MM.1S (cell line): ENCODE measurements around the gene CISD3.

Source experiments
- DNase-seq: peaks from one replicate; pipeline ENCODE4 v3.0.0-alpha.2; 2015
- H2AFZ ChIP-seq: fragments of 300-600 bp; sonication (generic); 2 replicates; pipeline ENCODE4 v1.6.0; 2016; ENCODE audit warnings: antibody characterized with exemption, low read length
- H3F3A ChIP-seq: fragments of 300-600 bp; sonication (generic); 2 replicates; pipeline ENCODE4 v1.6.1; 2016; ENCODE audit warnings: mild to moderate bottlenecking, antibody characterized with exemption, low read length, moderate library complexity, mixed read lengths; ENCODE audit not compliant: insufficient read depth
- H3K27ac ChIP-seq: fragments of 300-600 bp; sonication (generic); 2 replicates; pipeline ENCODE4 v1.5.1; 2016; ENCODE audit warnings: mild to moderate bottlenecking, low read length
- H3K27me3 ChIP-seq: fragments of 300-600 bp; sonication (generic); replicated peaks from 2 replicates; pipeline ENCODE4 v1.6.0; 2016; ENCODE audit warnings: low read length; ENCODE audit not compliant: insufficient read depth
- H3K36me3 ChIP-seq: fragments of 300-600 bp; sonication (generic); replicated peaks from 2 replicates; pipeline ENCODE4 v1.6.1; 2016; ENCODE audit warnings: mild to moderate bottlenecking, low read length, mixed read lengths; ENCODE audit not compliant: insufficient read depth
- H3K4me1 ChIP-seq: fragments of 300-600 bp; sonication (generic); 2 replicates; pipeline ENCODE4 v1.6.1; 2016; ENCODE audit warnings: low read length, mixed read lengths
- H3K4me2 ChIP-seq: fragments of 300-600 bp; sonication (generic); 2 replicates; pipeline ENCODE4 v1.6.0; 2016; ENCODE audit warnings: low read depth, low read length
- H3K4me3 ChIP-seq: fragments of 300-600 bp; sonication (generic); 2 replicates; pipeline ENCODE4 v1.5.1; 2016; ENCODE audit warnings: low read length, mixed read lengths
- H3K79me2 ChIP-seq: fragments of 300-600 bp; sonication (generic); 2 replicates; pipeline ENCODE4 v1.6.1; 2016; ENCODE audit warnings: mixed run types, low read length, mixed read lengths
- H3K9ac ChIP-seq: fragments of 300-600 bp; sonication (generic); 2 replicates; pipeline ENCODE4 v1.6.1; 2016; ENCODE audit warnings: low read length, mixed read lengths
- H3K9me2 ChIP-seq: fragments of 300-600 bp; sonication (generic); replicated peaks from 2 replicates; pipeline ENCODE4 v1.6.1; 2016; ENCODE audit warnings: mild to moderate bottlenecking, low read length, mixed read lengths; ENCODE audit not compliant: insufficient read depth
- H3K9me3 ChIP-seq: fragments of 300-600 bp; sonication (generic); replicated peaks from 2 replicates; pipeline ENCODE4 v1.6.1; 2016; ENCODE audit warnings: mild to moderate bottlenecking, low read length, mixed read lengths; ENCODE audit not compliant: insufficient read depth
- H4K20me1 ChIP-seq: fragments of 300-600 bp; sonication (generic); 2 replicates; pipeline ENCODE4 v1.6.1; 2016; ENCODE audit warnings: mild to moderate bottlenecking, low read length, moderate library complexity, mixed read lengths; ENCODE audit not compliant: insufficient read depth
- EZH2 ChIP-seq: fragments of 300-600 bp; sonication (generic); optimal IDR thresholded peaks from 2 replicates; pipeline ENCODE3; 2017; ENCODE audit warnings: low read depth, mild to moderate bottlenecking, antibody characterized with exemption, low read length, mixed read lengths
- EZH2phosphoT487 ChIP-seq: fragments of 300-600 bp; sonication (generic); IDR thresholded peaks from 2 replicates; pipeline ENCODE4 v1.6.1; 2018; ENCODE audit warnings: antibody characterized with exemption, low read length
- TF ChIP-seq, protein P1 (sequence below): fragments of 300-600 bp; sonication (generic); IDR thresholded peaks from 2 replicates; pipeline ENCODE4 v1.5.1; 2016; ENCODE audit warnings: antibody characterized with exemption, low read length, mixed read lengths

The CISD3 gene

DNA sequence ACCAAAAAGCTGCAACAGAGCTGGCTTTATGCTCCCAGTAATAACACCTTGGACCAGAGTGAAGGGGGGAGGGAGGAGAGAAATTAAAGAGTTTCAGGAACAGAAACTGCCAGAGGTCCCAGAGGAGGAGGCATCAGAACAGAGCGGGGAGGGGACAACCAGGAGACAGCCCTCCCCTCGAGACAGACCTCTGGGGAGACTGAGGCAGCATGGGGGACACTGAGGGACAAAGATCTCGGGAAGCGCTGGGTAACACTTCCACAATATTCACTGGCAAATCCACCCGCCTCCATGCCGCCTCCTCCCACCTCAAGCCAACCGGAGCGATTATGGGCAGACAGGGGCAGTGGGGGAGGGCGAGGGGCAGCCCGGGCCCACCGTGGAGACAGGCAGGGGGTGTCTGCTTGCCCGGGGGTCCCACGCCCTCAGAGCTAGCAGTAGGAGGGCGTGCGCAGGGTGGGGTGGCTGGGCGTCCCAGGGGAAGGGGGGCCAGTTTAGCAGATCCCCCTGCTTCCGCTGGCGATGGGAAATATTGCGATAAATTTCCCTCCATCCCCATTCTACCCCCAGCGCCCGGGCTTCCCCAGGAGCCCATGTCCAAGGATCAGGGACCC, 16.8 kb downstream of the CISD3 start:
- no peak overlapping the region for H3K27ac ChIP-seq
- H3K36me3 ChIP-seq = no peaks in the 10 kb centered on the region
- H3K79me2 ChIP-seq = no peaks in the 10 kb centered on the region
- H2AFZ ChIP-seq = no peak overlapping the region
- H3K9ac ChIP-seq = no peak overlapping the region
- peak overlapping the region; percentile 100; the same call in 1 of the 2 replicates for H3K4me2 ChIP-seq
- peak overlapping the region; percentile 82 for H3K4me3 ChIP-seq
- no peaks in the 10 kb centered on the region for H4K20me1 ChIP-seq
- DNase-seq = no peak
- TF ChIP-seq EZH2phosphoT487 (no peak), EZH2 (no peak)
- TF ChIP-seq, protein P1, sequence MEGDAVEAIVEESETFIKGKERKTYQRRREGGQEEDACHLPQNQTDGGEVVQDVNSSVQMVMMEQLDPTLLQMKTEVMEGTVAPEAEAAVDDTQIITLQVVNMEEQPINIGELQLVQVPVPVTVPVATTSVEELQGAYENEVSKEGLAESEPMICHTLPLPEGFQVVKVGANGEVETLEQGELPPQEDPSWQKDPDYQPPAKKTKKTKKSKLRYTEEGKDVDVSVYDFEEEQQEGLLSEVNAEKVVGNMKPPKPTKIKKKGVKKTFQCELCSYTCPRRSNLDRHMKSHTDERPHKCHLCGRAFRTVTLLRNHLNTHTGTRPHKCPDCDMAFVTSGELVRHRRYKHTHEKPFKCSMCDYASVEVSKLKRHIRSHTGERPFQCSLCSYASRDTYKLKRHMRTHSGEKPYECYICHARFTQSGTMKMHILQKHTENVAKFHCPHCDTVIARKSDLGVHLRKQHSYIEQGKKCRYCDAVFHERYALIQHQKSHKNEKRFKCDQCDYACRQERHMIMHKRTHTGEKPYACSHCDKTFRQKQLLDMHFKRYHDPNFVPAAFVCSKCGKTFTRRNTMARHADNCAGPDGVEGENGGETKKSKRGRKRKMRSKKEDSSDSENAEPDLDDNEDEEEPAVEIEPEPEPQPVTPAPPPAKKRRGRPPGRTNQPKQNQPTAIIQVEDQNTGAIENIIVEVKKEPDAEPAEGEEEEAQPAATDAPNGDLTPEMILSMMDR = no peak
- H3K4me1 ChIP-seq = peaks cover 17% of the 10 kb centered on the region; the same call in 1 of the 2 replicates
- no peaks in the 10 kb centered on the region for H3K9me2 ChIP-seq
- H3F3A ChIP-seq = peaks cover 22% of the 10 kb centered on the region
- H3K9me3 ChIP-seq = no peaks in the 10 kb centered on the region
- peaks cover 22% of the 10 kb centered on the region for H3K27me3 ChIP-seq

DNA sequence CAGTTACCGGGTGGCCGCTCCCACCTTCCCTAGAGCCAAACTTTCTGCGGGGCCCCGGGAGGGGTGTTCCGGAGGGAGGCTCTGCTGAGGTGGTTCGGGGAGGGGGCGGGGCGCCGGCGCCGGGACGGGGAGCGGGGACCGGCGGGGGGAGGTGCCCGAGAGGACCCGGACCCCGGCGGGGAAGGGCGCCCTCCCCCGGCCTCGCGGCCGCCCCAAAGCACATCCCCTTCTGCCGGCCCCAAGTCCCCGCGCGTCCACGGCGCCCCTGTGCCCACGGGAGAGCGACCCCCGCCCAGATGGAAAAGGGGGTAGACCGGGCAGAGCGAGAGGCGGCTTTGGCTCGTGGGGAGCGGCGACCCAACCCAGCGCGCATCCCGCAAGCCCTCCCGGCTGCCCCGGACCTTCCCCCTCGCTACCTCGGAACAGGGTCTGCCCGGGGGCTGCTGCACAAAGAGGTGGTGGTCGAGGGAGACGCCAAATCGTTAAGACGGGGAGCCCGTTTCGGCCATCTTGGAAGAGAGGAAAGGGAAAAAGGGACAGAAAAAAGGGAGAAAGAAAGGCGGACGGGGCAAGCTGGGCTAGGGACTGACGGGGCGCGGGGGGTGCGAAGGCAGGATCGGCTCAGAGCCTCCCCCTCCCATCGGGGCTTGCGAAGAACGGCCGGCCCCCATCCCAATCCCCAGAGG, 17.5 kb downstream of the CISD3 start:
- H3K9me3 ChIP-seq = no peaks in the 10 kb centered on the region
- H3K9me2 ChIP-seq = no peaks in the 10 kb centered on the region
- H3F3A ChIP-seq = peaks cover 25% of the 10 kb centered on the region
- no peak for DNase-seq
- H3K4me1 ChIP-seq = peaks cover 17% of the 10 kb centered on the region; the same call in 1 of the 2 replicates
- H4K20me1 ChIP-seq = no peaks in the 10 kb centered on the region
- H3K4me2 ChIP-seq = peak overlapping the region; percentile 100
- peak overlapping the region; percentile 92 for H2AFZ ChIP-seq
- peaks cover under 1% of the 10 kb centered on the region for H3K79me2 ChIP-seq
- peak overlapping the region; percentile 26; the same call in 1 of the 2 replicates for H3K9ac ChIP-seq
- H3K4me3 ChIP-seq = peak overlapping the region; percentile 82
- H3K27me3 ChIP-seq = peaks cover 22% of the 10 kb centered on the region
- TF ChIP-seq EZH2phosphoT487 (no peak), EZH2 (no peak)
- TF ChIP-seq, protein P1 = no peak
- no peak overlapping the region for H3K27ac ChIP-seq
- no peaks in the 10 kb centered on the region for H3K36me3 ChIP-seq

GRCh38 chr17:38748149-38748891, 18.2 kb downstream of the CISD3 start, which contains the start of gene PCGF2:
TSS of gene PCGF2 (minus strand) at chr17:38748336. CDS start at chr17:38740402, 7,934 bp downstream.
- no peak for TF ChIP-seq EZH2phosphoT487
- TF ChIP-seq EZH2 = no peak
- TF ChIP-seq, protein P1 = no peak
- Histone ChIP-seq H3K4me2 (peak within 1 kb of the TSS; percentile 100), H3K4me3 (peak within 1 kb of the TSS; percentile 93), H4K20me1 (no peaks in the 10 kb centered on the region), H3K27me3 (peaks cover 22% of the 10 kb centered on the region), H3K4me1 (peaks cover 17% of the 10 kb centered on the region; the same call in 1 of the 2 replicates), H3F3A (peaks cover 25% of the 10 kb centered on the region), H3K9ac (peak within 1 kb of the TSS; percentile 26; the same call in 1 of the 2 replicates), H2AFZ (peak within 1 kb of the TSS; percentile 92), H3K9me3 (no peaks in the 10 kb centered on the region), H3K79me2 (peaks cover 8% of the 10 kb centered on the region), H3K9me2 (no peaks in the 10 kb centered on the region), H3K36me3 (no peaks in the 10 kb centered on the region), H3K27ac (no peak within 1 kb of the TSS)
- no peak for DNase-seq
